Neural progenitor cell (in vitro differentiated cells): ENCODE results near the gene HIBADH. TPM values are rescaled to one million over a fixed set of nuclear protein-coding genes. Genes with fewer than 3 reads are reported as not detected.

ENCODE experiments used
- DNase-seq: peaks from one replicate; pipeline ENCODE4 v3.0.0-alpha.2; 2016; ENCODE audit warnings: low spot score
- H2AFZ ChIP-seq: fragments of 200-600 bp; sonication (generic); replicated peaks from 2 replicates; pipeline ENCODE4 v1.6.1; 2016; ENCODE audit warnings: antibody characterized with exemption
- H3F3A ChIP-seq: fragments of 200-600 bp; sonication (generic); 2 replicates; pipeline ENCODE4 v1.6.1; 2016; ENCODE audit warnings: antibody characterized with exemption, low read depth
- H3K27ac ChIP-seq: fragments of 200-600 bp; sonication (generic); 2 replicates; pipeline ENCODE4 v1.5.1; 2016; ENCODE audit warnings: mild to moderate bottlenecking
- H3K27me3 ChIP-seq: fragments of 200-600 bp; sonication (generic); 2 replicates; pipeline ENCODE4 v1.6.1; 2016; ENCODE audit warnings: mild to moderate bottlenecking, moderate library complexity
- H3K36me3 ChIP-seq: fragments of 200-600 bp; sonication (generic); 2 replicates; pipeline ENCODE4 v1.5.1; 2016
- H3K4me1 ChIP-seq: fragments of 200-600 bp; sonication (generic); 2 replicates; pipeline ENCODE4 v1.6.1; 2016; ENCODE audit warnings: mixed run types
- H3K4me2 ChIP-seq: fragments of 200-600 bp; sonication (generic); 2 replicates; pipeline ENCODE4 v1.6.1; 2016
- H3K4me3 ChIP-seq: fragments of 200-600 bp; sonication (generic); 2 replicates; pipeline ENCODE4 v1.5.1; 2016
- H3K79me2 ChIP-seq: fragments of 200-600 bp; sonication (generic); 2 replicates; pipeline ENCODE4 v1.6.1; 2016; ENCODE audit warnings: low read depth
- H3K9ac ChIP-seq: fragments of 200-600 bp; sonication (generic); 2 replicates; pipeline ENCODE4 v1.6.1; 2016
- H3K9me3 ChIP-seq: fragments of 200-600 bp; sonication (generic); 2 replicates; pipeline ENCODE4 v1.5.1; 2016; ENCODE audit warnings: low read depth
- H4K20me1 ChIP-seq: fragments of 200-600 bp; sonication (generic); 2 replicates; pipeline ENCODE4 v1.6.1; 2016; ENCODE audit warnings: low read depth
- H3K27ac Mint-ChIP-seq: 3 replicates; pipeline ENCODE4 v1.8.0; 2021; ENCODE audit warnings: mixed read lengths
- H3K27me3 Mint-ChIP-seq: 2 replicates; pipeline ENCODE4 v1.8.0; 2022; ENCODE audit warnings: low read depth, mild to moderate bottlenecking, inconsistent platforms, moderate library complexity, mixed read lengths; ENCODE audit not compliant: insufficient read depth
- H3K36me3 Mint-ChIP-seq: 3 replicates; pipeline ENCODE4 v1.8.0; 2021; ENCODE audit warnings: mixed read lengths
- H3K4me1 Mint-ChIP-seq: 3 replicates; pipeline ENCODE4 v1.8.0; 2021; ENCODE audit warnings: mixed read lengths
- H3K4me3 Mint-ChIP-seq: 3 replicates; pipeline ENCODE4 v1.8.0; 2021; ENCODE audit warnings: mild to moderate bottlenecking, moderate library complexity, mixed read lengths
- H3K9me3 Mint-ChIP-seq: 3 replicates; pipeline ENCODE4 v1.8.0; 2020; ENCODE audit warnings: mixed read lengths
- EZH2 ChIP-seq: fragments of 200-600 bp; sonication (generic); IDR thresholded peaks from 2 replicates; pipeline ENCODE4 v1.6.1; 2017; ENCODE audit warnings: antibody characterized with exemption, mild to moderate bottlenecking, moderate library complexity
- EZH2phosphoT487 ChIP-seq: fragments of 200-600 bp; sonication (generic); IDR thresholded peaks from 2 replicates; pipeline ENCODE4 v1.6.1; 2017; ENCODE audit warnings: antibody characterized with exemption
- total RNA-seq: library from RNA; depleted of rRNA; stranded (reverse); fragments of >200 nt; gene quantifications from 2 replicates; pipeline ENCODE4 v1.2.3, GENCODE V29; 2015; ENCODE audit warnings: low replicate concordance
- TF ChIP-seq, protein P1 (sequence below): fragments of 200-600 bp; sonication (generic); IDR thresholded peaks from 2 replicates; pipeline ENCODE4 v1.5.1; 2017; ENCODE audit warnings: antibody characterized with exemption, mild to moderate bottlenecking

HIBADH gene
- total RNA-seq, 1 donor from 2014 or later: 88.6 TPM

DNA sequence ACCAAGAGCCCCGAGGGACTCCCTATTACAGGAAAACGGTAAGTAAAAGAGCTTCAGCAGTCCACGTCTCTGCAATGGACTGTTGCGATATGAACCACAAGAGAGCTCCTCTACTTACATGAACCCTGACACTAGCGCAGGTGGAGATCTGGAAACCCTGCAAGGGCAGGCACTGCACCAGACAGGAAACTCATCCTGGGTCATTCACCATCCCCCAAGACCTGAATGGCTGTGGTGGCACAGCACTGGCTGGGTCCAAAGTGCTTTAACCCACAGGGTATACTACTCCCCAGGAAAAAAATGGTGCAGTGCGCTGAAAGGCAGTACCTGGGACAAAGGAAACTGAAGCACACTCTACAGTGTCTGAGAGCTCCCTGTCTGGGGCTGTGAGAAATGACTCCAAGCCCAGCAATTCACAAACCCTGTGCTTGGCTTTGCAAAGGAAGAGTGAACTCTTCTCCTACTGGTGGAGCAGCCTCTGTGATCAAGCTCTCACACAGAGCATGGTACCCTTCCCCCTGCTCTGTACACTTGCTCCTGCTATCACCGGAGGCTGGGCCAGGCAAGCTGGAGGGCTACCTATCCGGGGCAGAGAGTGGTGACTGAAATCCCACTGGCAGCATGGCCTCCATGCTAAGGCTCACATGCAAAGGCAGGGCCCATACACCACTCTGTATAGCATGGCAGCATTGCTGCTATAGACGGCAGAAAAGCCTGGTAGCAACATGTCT, 44.9 kb downstream of the HIBADH start:
- Histone ChIP-seq H3K27me3 (no peaks in the 10 kb centered on the region), H3K36me3 (peaks cover 15% of the 10 kb centered on the region), H3K27ac (no peak overlapping the region), H4K20me1 (no peaks in the 10 kb centered on the region), H3K4me2 (no peak overlapping the region), H2AFZ (no peak overlapping the region), H3K9ac (no peak overlapping the region), H3K79me2 (peaks cover 38% of the 10 kb centered on the region), H3K4me3 (no peak overlapping the region), H3K9me3 (peaks cover 20% of the 10 kb centered on the region), H3K4me1 (no peaks in the 10 kb centered on the region), H3F3A (no peaks in the 10 kb centered on the region)
- H3K36me3 Mint-ChIP-seq: peaks cover 49% of the 10 kb centered on the region
- H3K27ac Mint-ChIP-seq: no peak overlapping the region
- no peak for DNase-seq
- H3K4me1 Mint-ChIP-seq: no peaks in the 10 kb centered on the region
- H3K9me3 Mint-ChIP-seq: peaks cover 35% of the 10 kb centered on the region
- H3K27me3 Mint-ChIP-seq: peaks cover 3% of the 10 kb centered on the region
- TF ChIP-seq, protein P1, sequence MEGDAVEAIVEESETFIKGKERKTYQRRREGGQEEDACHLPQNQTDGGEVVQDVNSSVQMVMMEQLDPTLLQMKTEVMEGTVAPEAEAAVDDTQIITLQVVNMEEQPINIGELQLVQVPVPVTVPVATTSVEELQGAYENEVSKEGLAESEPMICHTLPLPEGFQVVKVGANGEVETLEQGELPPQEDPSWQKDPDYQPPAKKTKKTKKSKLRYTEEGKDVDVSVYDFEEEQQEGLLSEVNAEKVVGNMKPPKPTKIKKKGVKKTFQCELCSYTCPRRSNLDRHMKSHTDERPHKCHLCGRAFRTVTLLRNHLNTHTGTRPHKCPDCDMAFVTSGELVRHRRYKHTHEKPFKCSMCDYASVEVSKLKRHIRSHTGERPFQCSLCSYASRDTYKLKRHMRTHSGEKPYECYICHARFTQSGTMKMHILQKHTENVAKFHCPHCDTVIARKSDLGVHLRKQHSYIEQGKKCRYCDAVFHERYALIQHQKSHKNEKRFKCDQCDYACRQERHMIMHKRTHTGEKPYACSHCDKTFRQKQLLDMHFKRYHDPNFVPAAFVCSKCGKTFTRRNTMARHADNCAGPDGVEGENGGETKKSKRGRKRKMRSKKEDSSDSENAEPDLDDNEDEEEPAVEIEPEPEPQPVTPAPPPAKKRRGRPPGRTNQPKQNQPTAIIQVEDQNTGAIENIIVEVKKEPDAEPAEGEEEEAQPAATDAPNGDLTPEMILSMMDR: no peak
- TF ChIP-seq EZH2 (no peak), EZH2phosphoT487 (no peak)
- H3K4me3 Mint-ChIP-seq: no peak overlapping the region

DNA sequence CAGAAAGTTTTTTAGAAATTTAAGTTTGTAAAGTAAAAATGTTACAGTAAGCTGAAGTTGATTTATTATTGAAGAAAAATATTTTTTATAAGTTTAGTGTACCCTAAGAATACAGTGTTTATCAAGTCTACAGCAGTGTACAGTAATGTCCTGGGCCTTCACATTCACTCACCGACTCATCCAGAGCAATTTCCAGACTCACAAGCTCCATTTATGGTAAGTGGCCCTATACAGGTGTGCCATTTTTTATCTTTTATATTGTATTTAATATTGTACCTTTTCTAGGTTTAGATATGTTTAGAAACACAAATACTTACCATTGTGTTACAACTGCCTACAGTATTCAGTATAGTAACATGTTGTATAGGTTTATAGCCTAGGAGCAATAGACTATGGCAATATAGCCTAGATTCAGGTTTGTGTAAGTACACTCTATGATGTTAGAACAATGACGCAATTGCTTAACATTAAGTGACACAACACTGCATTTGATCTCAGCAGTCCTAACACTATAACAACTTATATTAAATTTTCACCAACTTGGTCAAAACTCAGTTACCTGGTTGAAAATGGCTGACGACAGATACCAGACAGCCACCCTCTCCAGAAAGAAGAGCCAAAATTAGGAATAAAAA, 45.7 kb downstream of the HIBADH start:
- Histone ChIP-seq H3K36me3 (peaks cover 15% of the 10 kb centered on the region), H3K79me2 (peaks cover 33% of the 10 kb centered on the region), H3K27me3 (no peaks in the 10 kb centered on the region), H2AFZ (no peak overlapping the region), H3K4me3 (no peak overlapping the region), H3K9me3 (peaks cover 20% of the 10 kb centered on the region), H3K9ac (no peak overlapping the region), H4K20me1 (no peaks in the 10 kb centered on the region), H3K4me2 (no peak overlapping the region), H3K27ac (no peak overlapping the region), H3K4me1 (no peaks in the 10 kb centered on the region), H3F3A (no peaks in the 10 kb centered on the region)
- H3K4me1 Mint-ChIP-seq: no peaks in the 10 kb centered on the region
- peaks cover 31% of the 10 kb centered on the region for H3K9me3 Mint-ChIP-seq
- peaks cover 3% of the 10 kb centered on the region for H3K27me3 Mint-ChIP-seq
- peaks cover 45% of the 10 kb centered on the region for H3K36me3 Mint-ChIP-seq
- H3K27ac Mint-ChIP-seq: no peak overlapping the region
- H3K4me3 Mint-ChIP-seq: no peak overlapping the region
- DNase-seq: no peak
- TF ChIP-seq, protein P1: no peak
- no peak for TF ChIP-seq EZH2
- no peak for TF ChIP-seq EZH2phosphoT487

DNA sequence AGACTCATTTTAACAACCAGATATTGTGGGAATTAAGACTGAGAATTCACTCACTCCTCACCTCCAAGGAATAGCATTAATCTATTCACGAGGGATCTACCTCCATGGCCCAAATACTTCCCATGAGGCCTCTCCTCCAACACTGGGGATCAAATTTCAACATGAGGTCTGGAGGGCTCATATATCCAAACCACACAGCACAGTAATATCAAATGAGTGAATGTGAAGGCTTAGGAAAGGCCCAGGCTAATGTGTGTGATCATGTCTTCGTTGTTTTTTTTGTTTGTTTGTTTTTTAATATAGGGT, 46.5 kb downstream of the HIBADH start:
- Histone ChIP-seq H3K79me2 (peaks cover 24% of the 10 kb centered on the region), H3K27me3 (no peaks in the 10 kb centered on the region), H3K36me3 (peaks cover 14% of the 10 kb centered on the region), H3K4me2 (no peak overlapping the region), H3K27ac (no peak overlapping the region), H3F3A (no peaks in the 10 kb centered on the region), H3K9me3 (peaks cover 17% of the 10 kb centered on the region), H2AFZ (no peak overlapping the region), H3K4me3 (no peak overlapping the region), H3K4me1 (no peaks in the 10 kb centered on the region), H4K20me1 (peaks cover 2% of the 10 kb centered on the region), H3K9ac (no peak overlapping the region)
- TF ChIP-seq, protein P1: no peak
- TF ChIP-seq EZH2 (no peak), EZH2phosphoT487 (no peak)
- H3K4me3 Mint-ChIP-seq: no peak overlapping the region
- H3K4me1 Mint-ChIP-seq: peaks cover 3% of the 10 kb centered on the region
- H3K36me3 Mint-ChIP-seq: peaks cover 44% of the 10 kb centered on the region
- peaks cover 3% of the 10 kb centered on the region for H3K27me3 Mint-ChIP-seq
- no peak for DNase-seq
- H3K9me3 Mint-ChIP-seq: peaks cover 25% of the 10 kb centered on the region
- no peak overlapping the region for H3K27ac Mint-ChIP-seq
